Effector memory CD4-positive, alpha-beta T cell (primary cell): ENCODE measurements around the gene GH1.

Experiments used
- DNase-seq, 3 donors: peaks; one replicate each; pipeline ENCODE4 v3.0.0-alpha.2; 2020
- H3K27ac ChIP-seq: 2 replicates; pipeline ENCODE4 v1.7.0; 2013; ENCODE audit warnings: mild to moderate bottlenecking, low read length, moderate library complexity; ENCODE audit not compliant: insufficient read depth, poor library complexity, severe bottlenecking
- H3K27me3 ChIP-seq: replicated peaks from 2 replicates; pipeline ENCODE4 v1.7.0; 2013; ENCODE audit warnings: mild to moderate bottlenecking, low read length; ENCODE audit not compliant: insufficient read depth, control insufficient read depth, poor library complexity, severe bottlenecking
- H3K36me3 ChIP-seq: 2 replicates; pipeline ENCODE4 v1.7.0; 2013; ENCODE audit warnings: mild to moderate bottlenecking, low read length, moderate library complexity; ENCODE audit not compliant: control insufficient read depth, insufficient read depth
- H3K4me1 ChIP-seq: 2 replicates; pipeline ENCODE4 v1.7.0; 2013; ENCODE audit warnings: low read length, mild to moderate bottlenecking; ENCODE audit not compliant: control insufficient read depth, insufficient read depth, poor library complexity, severe bottlenecking
- H3K4me3 ChIP-seq: 2 replicates; pipeline ENCODE4 v1.7.0; 2013; ENCODE audit warnings: low read length, low read depth, mild to moderate bottlenecking; ENCODE audit not compliant: insufficient read depth, poor library complexity, severe bottlenecking
- H3K9me3 ChIP-seq: 2 replicates; pipeline ENCODE4 v1.7.0; 2013; ENCODE audit warnings: mild to moderate bottlenecking, low read length, moderate library complexity; ENCODE audit not compliant: control insufficient read depth

GH1 gene

DNA sequence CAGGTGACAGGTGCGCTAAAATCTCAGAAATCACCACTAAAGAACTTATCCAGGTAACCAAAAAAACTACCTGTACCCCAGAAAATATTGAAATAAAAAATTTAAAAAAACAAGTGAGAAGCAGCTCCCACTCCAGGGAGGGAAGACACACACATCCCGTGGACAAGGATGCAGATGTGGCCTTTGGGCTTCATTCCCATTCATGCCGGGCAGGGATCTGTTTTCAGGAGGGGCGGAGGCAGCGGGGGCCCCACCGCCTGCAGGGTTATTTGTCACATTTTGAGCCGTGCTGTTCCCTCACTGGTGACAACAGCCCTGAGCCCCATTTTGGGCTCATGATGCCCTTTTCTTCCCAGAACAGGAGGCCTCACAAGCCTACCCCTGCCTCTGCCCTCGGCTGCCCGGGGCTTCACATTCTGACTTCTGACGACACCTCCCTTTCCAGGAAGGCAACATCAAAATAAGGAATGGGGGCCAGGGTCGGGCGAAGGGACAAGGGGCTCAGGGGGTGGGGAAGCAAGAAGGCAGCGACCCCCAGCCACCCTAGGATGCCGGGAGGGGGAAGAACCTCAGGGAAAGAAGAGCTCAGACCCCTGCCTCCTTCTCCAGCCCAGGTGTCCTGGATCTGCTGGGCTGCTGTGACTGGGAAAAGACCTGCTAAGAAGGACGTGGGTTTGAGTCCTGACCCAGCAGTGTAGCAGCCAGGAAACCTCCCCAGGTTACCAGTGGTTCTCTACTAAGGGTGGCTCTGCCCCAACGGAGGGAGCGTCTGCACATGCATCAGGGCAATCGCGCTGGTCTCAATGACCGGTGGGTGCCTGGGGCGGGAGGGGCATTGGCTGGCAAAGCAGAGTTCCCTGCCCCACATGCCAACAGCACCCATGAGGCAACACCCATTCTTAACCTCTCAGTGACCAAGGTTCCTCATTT, 15.8 kb upstream of the GH1 start:
- Histone ChIP-seq H3K27ac (no peak overlapping the region), H3K9me3 (no peaks in the 10 kb centered on the region), H3K27me3 (no peaks in the 10 kb centered on the region), H3K4me1 (peaks cover 18% of the 10 kb centered on the region), H3K36me3 (peaks cover 5% of the 10 kb centered on the region), H3K4me3 (no peak overlapping the region)
- DNase-seq, result no peak

DNA sequence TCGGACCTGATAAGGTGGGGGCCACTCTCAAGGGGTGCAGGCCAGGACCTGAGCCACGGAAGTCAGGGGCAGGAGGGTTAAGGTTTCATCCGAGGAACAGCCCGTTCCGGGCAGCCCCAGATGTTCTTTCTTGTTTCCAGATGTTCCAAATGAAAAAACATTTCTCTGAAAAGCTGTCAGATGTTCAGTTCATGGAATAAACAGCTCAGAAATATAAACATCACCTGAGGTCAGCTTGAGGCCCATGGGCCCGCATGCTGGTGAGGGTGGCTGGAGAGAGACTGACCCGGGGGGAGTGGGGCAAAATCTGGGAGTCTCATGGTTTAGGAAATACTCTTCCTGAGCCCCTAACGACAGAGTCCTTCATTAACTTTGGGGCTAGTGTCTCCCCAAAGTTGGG, 15.0 kb upstream of the GH1 start:
- no peak overlapping the region for H3K4me3 ChIP-seq
- H3K27me3 ChIP-seq, result no peaks in the 10 kb centered on the region
- DNase-seq, result no peak
- H3K4me1 ChIP-seq, result peaks cover 18% of the 10 kb centered on the region
- no peaks in the 10 kb centered on the region for H3K9me3 ChIP-seq
- H3K36me3 ChIP-seq, result peaks cover 14% of the 10 kb centered on the region
- H3K27ac ChIP-seq, result no peak overlapping the region

DNA sequence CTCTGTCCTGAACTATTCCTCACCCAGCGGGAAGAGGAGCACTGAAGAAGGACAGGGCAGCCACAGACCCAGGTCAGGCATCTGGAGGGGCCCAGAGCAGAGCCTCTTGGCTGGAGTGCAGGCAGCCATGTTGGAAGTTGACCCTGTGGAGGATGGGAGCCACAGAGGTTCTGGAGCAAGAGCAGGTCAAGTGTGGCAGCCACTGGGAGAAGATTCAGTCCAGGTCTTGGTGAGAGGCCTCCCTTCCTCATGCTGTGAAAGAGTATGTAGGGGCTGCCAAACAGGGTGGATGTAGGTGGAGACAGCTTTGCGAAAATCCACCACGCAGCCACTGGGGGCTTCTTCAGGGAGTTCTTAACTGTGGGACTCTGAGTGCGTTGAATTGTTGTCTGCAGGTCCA, 14.1 kb upstream of the GH1 start:
- no peak for DNase-seq
- Histone ChIP-seq H3K4me3 (peak overlapping the region; percentile 74), H3K27ac (peak overlapping the region; percentile 52), H3K9me3 (no peaks in the 10 kb centered on the region), H3K27me3 (no peaks in the 10 kb centered on the region), H3K4me1 (peaks cover 18% of the 10 kb centered on the region), H3K36me3 (peaks cover 18% of the 10 kb centered on the region)

DNA sequence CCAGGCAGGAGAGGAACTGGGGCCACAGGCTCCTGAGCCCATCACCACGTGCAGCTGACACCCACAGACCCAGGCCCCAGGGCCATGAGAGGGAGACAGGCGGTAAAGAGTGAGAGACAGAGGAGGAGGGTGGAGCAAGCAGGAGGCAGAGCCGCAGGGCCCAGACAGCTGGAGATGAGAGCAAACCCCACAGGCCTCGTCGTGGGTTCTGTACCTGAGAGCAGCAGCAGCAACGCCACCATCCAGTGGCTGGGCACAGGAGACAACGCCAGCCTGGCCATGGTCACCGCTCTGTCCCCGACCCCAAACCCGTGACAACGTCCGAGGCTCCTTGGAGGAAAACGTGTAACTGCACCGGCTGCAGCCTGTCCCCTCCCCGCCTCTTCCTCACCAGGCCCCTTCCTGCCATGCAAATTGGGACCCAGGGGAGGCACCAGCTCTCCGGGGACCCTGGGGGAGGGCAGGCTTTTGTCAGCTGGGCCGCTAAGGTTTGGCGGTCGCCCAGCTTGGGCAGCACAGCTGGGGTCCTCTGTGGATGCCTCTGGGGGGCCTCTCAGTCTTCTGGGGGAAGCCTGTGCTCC, 13.4 kb upstream of the GH1 start, which contains the start of gene CD79B:
CD79B (minus strand) TSS at position 351 of the 581 bp plus-strand sequence; CDS start at position 281, 70 bp downstream.
- Histone ChIP-seq H3K4me3 (peak within 1 kb of the TSS; percentile 74), H3K27me3 (no peaks in the 10 kb centered on the region), H3K36me3 (peaks cover 18% of the 10 kb centered on the region), H3K9me3 (no peaks in the 10 kb centered on the region), H3K4me1 (peaks cover 18% of the 10 kb centered on the region), H3K27ac (peak within 1 kb of the TSS; percentile 52)
- no peak for DNase-seq

DNA sequence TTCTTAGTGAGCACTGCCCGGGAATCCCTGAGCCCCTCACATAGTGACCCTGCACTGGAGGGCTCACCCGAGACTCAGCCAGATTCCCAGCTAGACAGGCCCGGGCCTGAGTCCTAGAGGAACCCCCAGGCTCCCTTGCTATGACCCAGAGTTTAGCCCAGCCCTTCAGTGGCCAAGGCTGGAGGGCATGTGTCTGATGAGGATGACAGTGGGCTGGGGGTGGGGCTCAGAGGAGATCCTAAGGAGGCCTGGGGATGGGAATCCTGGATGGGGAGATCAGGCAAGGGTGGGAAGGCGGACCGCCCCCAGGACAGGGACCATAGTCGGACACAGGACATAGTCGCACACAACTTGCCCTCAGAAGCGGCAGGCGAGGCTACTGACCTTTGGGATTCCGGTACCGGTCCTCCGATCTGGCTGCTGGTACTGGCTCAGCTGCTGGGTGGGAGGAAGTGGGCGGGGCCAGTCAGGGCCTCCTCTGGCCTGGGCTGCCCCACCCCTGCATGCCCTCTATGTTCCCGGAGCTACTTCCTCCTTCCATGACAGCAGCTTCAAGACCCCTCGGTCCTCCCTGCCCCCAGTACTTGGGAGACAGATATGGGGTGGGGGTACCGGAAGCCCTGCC, 12.4 kb upstream of the GH1 start:
- H3K4me1 ChIP-seq, result peaks cover 18% of the 10 kb centered on the region
- no peaks in the 10 kb centered on the region for H3K27me3 ChIP-seq
- DNase-seq, result peak; percentile 43 to 61 (median 50)
- H3K4me3 ChIP-seq, result peak overlapping the region; percentile 74
- peak overlapping the region; percentile 52 for H3K27ac ChIP-seq
- H3K9me3 ChIP-seq, result no peaks in the 10 kb centered on the region
- H3K36me3 ChIP-seq, result peaks cover 18% of the 10 kb centered on the region

DNA sequence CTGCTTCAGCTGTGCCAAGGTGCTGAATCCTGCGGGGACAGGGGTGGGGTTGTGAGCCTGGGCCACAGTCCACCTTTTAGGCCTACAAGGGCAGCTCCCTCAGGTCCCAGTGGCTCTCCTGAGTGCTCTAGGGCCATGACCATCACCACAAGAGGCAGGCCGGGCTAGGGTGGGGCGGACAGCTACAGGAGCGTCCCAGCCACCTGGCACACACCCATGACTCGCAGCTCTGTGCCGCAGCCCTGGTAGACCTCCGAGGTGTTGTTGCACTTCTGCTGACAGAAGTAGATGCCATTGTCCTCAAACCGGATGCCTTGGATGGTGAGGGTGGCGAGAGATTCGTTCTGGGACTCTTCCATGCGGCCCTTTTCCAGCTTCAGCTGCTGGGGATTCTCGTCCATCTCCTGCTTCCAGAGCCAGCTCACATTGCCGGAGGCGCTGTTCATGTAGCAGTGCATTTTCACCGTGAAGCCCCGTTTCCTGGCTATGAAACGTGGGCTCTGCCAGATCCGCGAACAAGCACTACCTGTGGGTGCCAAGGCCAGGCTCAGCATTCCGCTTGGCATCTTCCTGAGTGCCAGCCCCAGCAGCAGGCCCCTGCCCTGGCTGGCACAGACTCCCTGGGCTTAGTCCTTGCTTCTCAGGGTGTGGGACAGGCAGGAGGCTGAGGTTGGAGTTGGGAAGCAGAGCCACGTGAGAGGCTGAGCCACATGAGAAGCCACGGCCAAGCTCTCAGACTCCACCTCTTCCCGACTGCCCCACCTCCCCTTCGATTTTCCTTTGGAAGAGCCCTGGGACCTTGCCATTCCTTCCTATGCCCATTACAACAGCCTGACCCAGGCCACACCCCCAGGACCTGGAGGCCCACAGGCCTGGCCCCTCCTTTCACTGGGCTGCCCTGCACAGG, 11.5 kb upstream of the GH1 start:
- DNase-seq, result no peak
- H3K36me3 ChIP-seq, result peaks cover 18% of the 10 kb centered on the region
- H3K27ac ChIP-seq, result no peak overlapping the region
- H3K4me1 ChIP-seq, result peaks cover 18% of the 10 kb centered on the region
- H3K9me3 ChIP-seq, result no peaks in the 10 kb centered on the region
- H3K4me3 ChIP-seq, result no peak overlapping the region
- H3K27me3 ChIP-seq, result no peaks in the 10 kb centered on the region

DNA sequence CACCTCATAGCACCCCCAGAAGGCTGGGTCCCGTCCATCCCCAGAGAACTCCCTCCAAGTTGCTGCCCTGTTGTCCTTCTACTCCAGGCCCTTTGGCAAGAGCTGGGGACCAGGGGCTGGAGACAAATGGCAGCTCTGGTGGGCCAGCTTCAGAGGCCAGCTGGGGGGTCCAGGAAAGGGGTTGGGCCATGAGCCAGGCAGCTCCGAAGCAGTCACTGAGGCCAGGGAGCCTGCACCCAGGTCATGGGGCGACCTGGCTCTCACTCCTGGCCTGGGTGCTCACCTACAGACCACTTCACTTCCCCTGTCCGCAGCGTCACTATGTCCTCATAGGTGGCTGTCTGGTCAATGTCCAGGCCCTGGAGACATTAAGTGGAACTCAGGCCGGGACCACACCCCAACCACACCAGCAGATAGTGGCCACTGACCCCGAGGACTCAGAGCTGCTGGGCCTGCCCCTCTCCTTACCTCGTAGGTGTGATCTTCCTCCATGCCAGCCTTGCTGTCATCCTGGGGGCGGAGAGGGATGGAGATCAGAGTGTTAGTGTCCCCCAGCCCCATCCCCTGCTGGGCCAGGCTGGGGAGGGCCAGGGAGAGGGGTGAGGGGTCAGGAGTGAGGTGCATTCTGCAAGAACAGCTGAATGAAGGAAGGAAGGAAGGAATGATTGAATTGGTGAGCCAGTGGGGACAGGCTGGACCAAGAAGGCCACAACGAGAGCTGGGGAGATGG, 10.5 kb upstream of the GH1 start:
- H3K9me3 ChIP-seq, result no peaks in the 10 kb centered on the region
- DNase-seq, result no peak
- no peak overlapping the region for H3K4me3 ChIP-seq
- H3K4me1 ChIP-seq, result peaks cover 18% of the 10 kb centered on the region
- H3K27me3 ChIP-seq, result no peaks in the 10 kb centered on the region
- peaks cover 18% of the 10 kb centered on the region for H3K36me3 ChIP-seq
- no peak overlapping the region for H3K27ac ChIP-seq

DNA sequence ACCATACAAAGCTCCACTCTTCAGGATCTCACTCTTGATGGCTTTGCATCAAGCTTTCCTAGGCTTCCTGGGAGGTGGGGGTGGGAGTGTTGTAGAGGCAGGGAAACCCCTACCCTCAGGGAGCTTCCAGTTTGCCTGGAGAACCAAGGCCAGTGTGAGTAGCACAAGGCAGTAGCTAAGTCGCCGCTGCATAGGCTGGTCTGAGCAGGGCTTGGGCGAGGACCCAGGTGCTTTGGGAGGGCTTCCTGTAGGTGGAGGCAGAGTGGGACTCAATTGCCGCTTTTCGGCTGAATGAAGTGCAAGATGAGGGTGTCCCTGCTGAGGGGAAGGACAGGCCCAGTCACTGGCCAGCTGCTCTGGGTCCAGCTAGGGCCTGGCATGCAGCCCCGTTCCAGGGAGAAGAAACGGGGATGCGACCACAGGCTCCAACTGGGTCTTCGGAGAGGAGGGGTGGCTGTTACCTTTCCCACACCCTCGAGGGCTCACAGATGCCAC, 9.6 kb upstream of the GH1 start:
- no peaks in the 10 kb centered on the region for H3K27me3 ChIP-seq
- H3K27ac ChIP-seq, result no peak overlapping the region
- peaks cover 18% of the 10 kb centered on the region for H3K36me3 ChIP-seq
- DNase-seq, result no peak
- no peak overlapping the region for H3K4me3 ChIP-seq
- no peaks in the 10 kb centered on the region for H3K9me3 ChIP-seq
- H3K4me1 ChIP-seq, result peaks cover 18% of the 10 kb centered on the region
